ENCODE results near the gene AP2A1. TPM values are rescaled to one million over a fixed set of nuclear protein-coding genes. Genes with fewer than 3 reads are reported as not detected.
"Not testable (repeated sequence)": the region's sequence is repeated elsewhere in the genome, so short reads cannot be mapped to it uniquely, and the experiment has no call there.

AP2A1 gene
- total RNA-seq (31.3 TPM), polyA plus RNA-seq (ENCODE audit: insufficient read depth in 1 of 8, insufficient read length in 8 of 8, low replicate concordance in 1 of 8) (10 to 100 TPM; 52.9 to 76.9 (median 65.2) TPM)
- long read RNA-seq, donor 1, transcript AP2A1-208 (1 exons, 2,238 nt): major isoform, 5 of 10 reads
- long read RNA-seq, donor 1, partial matches to known transcripts: 5 of 10 reads
- long read RNA-seq, donor 1, other reads (novel, unspliced or antisense): 0 of 10 reads
- long read RNA-seq, donor 2, partial matches to known transcripts: 0 of 1 reads
- long read RNA-seq, donor 2, other reads (novel, unspliced or antisense): 0 of 1 reads
- long read RNA-seq, donor 3, transcript AP2A1-208 (1 exons, 2,238 nt): major isoform, 9 of 25 reads
- long read RNA-seq, donor 3, transcript AP2A1-201 (23 exons, 3,388 nt): minor isoform, 8 of 25 reads
- long read RNA-seq, donor 3, partial matches to known transcripts: 5 of 25 reads
- long read RNA-seq, donor 3, other reads (novel, unspliced or antisense): 0 of 25 reads
- long read RNA-seq, donor 4, partial matches to known transcripts: 7 of 12 reads
- long read RNA-seq, donor 4, other reads (novel, unspliced or antisense): 0 of 12 reads
- long read RNA-seq, donor 5, transcript AP2A1-208 (1 exons, 2,238 nt): major isoform, 12 of 41 reads
- long read RNA-seq, donor 5, transcript AP2A1-201 (23 exons, 3,388 nt): minor isoform, 9 of 41 reads
- long read RNA-seq, donor 5, partial matches to known transcripts: 18 of 41 reads
- long read RNA-seq, donor 5, other reads (novel, unspliced or antisense): 0 of 41 reads
- long read RNA-seq, donor 6, transcript AP2A1-208 (1 exons, 2,238 nt): major isoform, 12 of 35 reads
- long read RNA-seq, donor 6, partial matches to known transcripts: 15 of 35 reads
- long read RNA-seq, donor 6, other reads (novel, unspliced or antisense): 0 of 35 reads
- long read RNA-seq, donor 7, transcript AP2A1-208 (1 exons, 2,238 nt): major isoform, 10 of 24 reads
- long read RNA-seq, donor 7, partial matches to known transcripts: 9 of 24 reads
- long read RNA-seq, donor 7, other reads (novel, unspliced or antisense): 0 of 24 reads
- long read RNA-seq, donor 8, transcript AP2A1-208 (1 exons, 2,238 nt): major isoform, 13 of 20 reads
- long read RNA-seq, donor 8, partial matches to known transcripts: 6 of 20 reads
- long read RNA-seq, donor 8, other reads (novel, unspliced or antisense): 0 of 20 reads
- long read RNA-seq, donor 9, transcript AP2A1-208 (1 exons, 2,238 nt): major isoform, 11 of 13 reads
- long read RNA-seq, donor 9, partial matches to known transcripts: 0 of 13 reads
- long read RNA-seq, donor 9, other reads (novel, unspliced or antisense): 0 of 13 reads
- long read RNA-seq, donor 10, transcript AP2A1-208 (1 exons, 2,238 nt): major isoform, 16 of 31 reads
- long read RNA-seq, donor 10, partial matches to known transcripts: 14 of 31 reads
- long read RNA-seq, donor 10, other reads (novel, unspliced or antisense): 0 of 31 reads
- long read RNA-seq, donor 11, transcript AP2A1-208 (1 exons, 2,238 nt): major isoform, 13 of 21 reads
- long read RNA-seq, donor 11, partial matches to known transcripts: 7 of 21 reads
- long read RNA-seq, donor 11, other reads (novel, unspliced or antisense): 0 of 21 reads

DNA sequence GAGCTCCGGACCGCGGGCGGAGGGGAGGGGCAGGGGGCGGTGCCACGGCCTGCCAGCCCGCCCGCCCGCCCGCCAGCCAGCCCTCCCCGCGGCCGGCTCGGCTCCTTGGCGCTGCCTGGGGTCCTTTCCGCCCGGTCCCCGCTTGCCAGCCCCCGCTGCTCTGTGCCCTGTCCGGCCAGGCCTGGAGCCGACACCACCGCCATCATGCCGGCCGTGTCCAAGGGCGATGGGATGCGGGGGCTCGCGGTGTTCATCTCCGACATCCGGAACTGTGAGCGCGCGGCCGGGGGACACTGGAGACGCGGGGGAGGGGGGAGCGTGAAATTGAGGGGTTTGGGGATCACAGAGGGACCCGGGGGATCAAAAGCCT, at the start of gene AP2A1:
Gene AP2A1, plus strand, starts transcription at position 72 of the 370 bp plus-strand sequence. Its CDS starts 133 bp downstream, at position 205.
- under 1% methylated on average over 32 of the region's 38 CpGs for WGBS (ENCODE audit: insufficient coverage)
- Histone ChIP-seq H3K9me3 (replicated peaks; ENCODE audit: control insufficient read depth, low read depth, low read length) (no peaks in the 10 kb centered on the region), H3K4me3 (ENCODE audit: low read length) (peak within 1 kb of the TSS; percentile 81), H3K36me3 (ENCODE audit: control insufficient read depth, insufficient read depth, low read length) (peaks cover 8% of the 10 kb centered on the region), H3K27me3 (ENCODE audit: control insufficient read depth, insufficient read depth, low read length) (no peaks in the 10 kb centered on the region), H3K4me1 (ENCODE audit: control insufficient read depth, insufficient read depth, low read length) (peaks cover 20% of the 10 kb centered on the region), H3K27ac (ENCODE audit: low read length) (peak within 1 kb of the TSS; percentile 94)
- DNase-seq: no peak

DNA sequence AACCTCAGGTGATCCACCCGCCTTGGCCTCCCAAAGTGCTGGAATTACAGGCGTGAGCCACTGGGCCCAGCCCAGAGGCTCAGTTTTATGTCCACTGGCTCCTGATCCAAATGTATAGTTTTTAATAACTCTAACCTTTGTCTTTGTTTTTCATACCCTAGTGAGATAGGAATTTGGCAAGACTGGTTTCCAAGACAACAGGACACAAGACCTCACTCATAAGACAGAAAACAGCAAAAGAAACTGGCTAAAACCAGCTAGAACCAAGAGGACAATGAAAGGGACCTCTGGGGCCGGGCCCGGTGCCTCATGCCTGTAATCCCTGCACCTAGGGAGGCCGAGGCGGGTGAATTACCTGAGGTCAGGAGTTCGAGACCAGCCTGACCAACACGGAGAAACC, 48.3 kb upstream of the AP2A1 start:
- H3K36me3 ChIP-seq (ENCODE audit: control insufficient read depth, insufficient read depth, low read length): peaks cover 3% of the 10 kb centered on the region
- no peak overlapping the region for H3K27ac ChIP-seq (ENCODE audit: low read length)
- H3K4me1 ChIP-seq (ENCODE audit: control insufficient read depth, insufficient read depth, low read length): peaks cover 5% of the 10 kb centered on the region
- WGBS (ENCODE audit: insufficient coverage): 78% methylated on average over 6 of the region's 8 CpGs
- peak; percentile 61 for DNase-seq
- H3K27me3 ChIP-seq (ENCODE audit: control insufficient read depth, insufficient read depth, low read length): no peaks in the 10 kb centered on the region
- no peaks in the 10 kb centered on the region for H3K9me3 ChIP-seq (replicated peaks; ENCODE audit: control insufficient read depth, low read depth, low read length)
- H3K4me3 ChIP-seq (ENCODE audit: low read length): no peak overlapping the region

DNA sequence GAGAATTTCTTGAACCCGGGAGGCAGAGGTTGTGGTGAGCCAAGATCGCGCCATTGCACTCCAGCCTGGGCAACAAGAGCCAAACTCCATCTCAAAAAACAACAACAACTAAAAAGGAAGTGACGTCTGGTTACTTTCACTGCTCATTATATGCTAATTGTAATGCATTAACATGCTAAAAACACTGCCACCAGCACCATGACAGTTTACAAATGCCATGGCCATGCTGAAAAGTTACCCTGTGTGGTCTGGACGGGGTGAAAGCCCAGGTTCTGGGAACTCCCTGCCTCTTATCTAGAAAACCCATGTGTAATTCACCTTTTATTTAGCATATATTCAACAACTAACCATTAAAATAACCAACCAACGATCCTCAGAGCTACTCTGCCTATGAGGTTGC, 47.8 kb upstream of the AP2A1 start:
- H3K4me1 ChIP-seq (ENCODE audit: control insufficient read depth, insufficient read depth, low read length): peaks cover 2% of the 10 kb centered on the region
- no peaks in the 10 kb centered on the region for H3K27me3 ChIP-seq (ENCODE audit: control insufficient read depth, insufficient read depth, low read length)
- no peak for DNase-seq
- no peaks in the 10 kb centered on the region for H3K9me3 ChIP-seq (replicated peaks; ENCODE audit: control insufficient read depth, low read depth, low read length)
- no peak overlapping the region for H3K27ac ChIP-seq (ENCODE audit: low read length)
- H3K36me3 ChIP-seq (ENCODE audit: control insufficient read depth, insufficient read depth, low read length): peaks cover 3% of the 10 kb centered on the region
- 62% methylated on average over 2 of the region's 6 CpGs for WGBS (ENCODE audit: insufficient coverage)
- no peak overlapping the region for H3K4me3 ChIP-seq (ENCODE audit: low read length)

DNA sequence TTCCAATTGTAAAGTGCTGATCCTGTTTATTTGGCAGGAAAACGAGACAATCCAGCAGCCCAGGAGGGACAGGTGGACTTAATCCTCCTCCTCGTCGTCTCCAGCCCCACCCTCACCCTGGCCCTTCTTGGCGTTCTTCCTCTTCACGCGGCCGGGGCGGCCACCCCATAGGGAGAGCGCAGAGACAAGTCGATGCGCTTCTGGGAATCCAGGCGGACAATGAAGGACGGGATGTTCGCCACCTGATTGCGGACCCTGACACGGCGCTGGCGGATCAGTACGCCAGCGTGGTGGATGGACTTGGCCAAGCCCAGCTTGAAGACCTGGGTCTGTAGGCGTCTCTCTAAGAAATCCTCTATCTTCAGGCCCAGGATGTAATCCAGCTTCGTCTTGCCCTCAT, 47.4 kb upstream of the AP2A1 start:
- H3K36me3 ChIP-seq (ENCODE audit: control insufficient read depth, insufficient read depth, low read length); H3K9me3 ChIP-seq (replicated peaks; ENCODE audit: control insufficient read depth, low read depth, low read length); H3K27ac ChIP-seq (ENCODE audit: low read length); H3K27me3 ChIP-seq (ENCODE audit: control insufficient read depth, insufficient read depth, low read length); H3K4me1 ChIP-seq (ENCODE audit: control insufficient read depth, insufficient read depth, low read length); DNase-seq; H3K4me3 ChIP-seq (ENCODE audit: low read length): not testable (repeated sequence)
- 72% methylated on average over 21 of the region's 22 CpGs for WGBS (ENCODE audit: insufficient coverage)

DNA sequence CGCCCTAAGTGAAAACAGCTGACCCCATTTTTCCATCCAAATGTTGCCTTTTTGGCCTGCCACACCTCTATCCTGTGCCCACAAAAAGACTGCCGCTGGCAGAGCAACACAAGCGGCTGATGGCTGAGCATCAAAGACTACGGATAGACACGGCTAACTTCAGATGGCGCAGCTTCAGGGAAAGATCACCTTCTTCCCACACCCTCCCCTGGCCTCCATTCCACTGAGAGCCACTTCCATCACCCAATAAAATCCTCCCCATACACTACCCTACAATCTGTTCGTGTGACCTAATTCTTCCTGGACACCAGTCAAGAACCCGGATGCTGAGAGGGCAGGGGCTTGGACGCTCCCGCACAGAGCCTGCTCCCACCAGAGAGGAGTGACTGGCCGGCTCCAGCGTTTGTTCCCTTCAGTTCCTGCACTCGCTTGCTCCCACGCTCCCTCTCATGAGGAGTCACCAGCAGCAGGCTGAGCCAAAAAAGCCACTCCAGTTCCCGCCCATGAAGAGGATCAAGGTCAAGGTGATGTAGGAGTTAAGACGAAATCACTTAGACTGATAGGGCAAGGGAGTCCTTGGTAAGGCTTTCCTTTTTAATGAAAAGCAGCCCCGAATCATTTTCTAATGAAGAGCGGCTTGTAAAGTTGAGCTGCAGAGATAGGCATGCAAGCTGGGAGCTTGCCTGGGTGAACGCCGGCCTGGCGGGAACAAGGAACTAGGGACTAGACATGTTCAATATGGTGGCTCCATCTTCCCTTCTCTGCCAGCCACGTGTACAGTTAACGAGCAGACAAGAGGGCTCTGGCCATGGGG, 39.4 kb upstream of the AP2A1 start:
- H3K4me3 ChIP-seq (ENCODE audit: low read length): no peak overlapping the region
- peaks cover 12% of the 10 kb centered on the region for H3K4me1 ChIP-seq (ENCODE audit: control insufficient read depth, insufficient read depth, low read length)
- H3K9me3 ChIP-seq (replicated peaks; ENCODE audit: control insufficient read depth, low read depth, low read length): no peaks in the 10 kb centered on the region
- DNase-seq: peak; percentile 64
- peak overlapping the region; percentile 77 for H3K27ac ChIP-seq (ENCODE audit: low read length)
- H3K36me3 ChIP-seq (ENCODE audit: control insufficient read depth, insufficient read depth, low read length): no peaks in the 10 kb centered on the region
- 47% methylated on average over 18 of the region's 23 CpGs for WGBS (ENCODE audit: insufficient coverage)
- no peaks in the 10 kb centered on the region for H3K27me3 ChIP-seq (ENCODE audit: control insufficient read depth, insufficient read depth, low read length)

DNA sequence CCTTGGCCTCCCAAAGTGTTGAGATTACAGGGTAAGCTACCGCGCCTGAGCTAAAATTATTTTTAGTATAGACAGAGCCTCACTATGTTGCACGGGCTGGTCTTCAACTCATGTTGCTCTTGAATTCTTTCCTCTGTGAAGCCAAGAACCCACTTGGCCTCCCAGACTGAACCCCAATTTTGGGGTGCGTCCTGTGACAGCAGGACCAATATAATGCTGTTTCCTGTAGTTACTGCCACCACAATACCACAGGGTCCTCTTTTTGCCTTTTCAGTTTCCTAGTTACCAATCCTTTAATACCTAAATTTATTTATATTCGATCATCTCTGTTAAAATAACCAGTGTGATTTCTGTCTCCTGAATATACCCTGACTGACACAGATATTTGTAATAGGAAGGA, 36.6 kb upstream of the AP2A1 start:
- H3K27me3 ChIP-seq (ENCODE audit: control insufficient read depth, insufficient read depth, low read length): no peaks in the 10 kb centered on the region
- peaks cover 12% of the 10 kb centered on the region for H3K4me1 ChIP-seq (ENCODE audit: control insufficient read depth, insufficient read depth, low read length)
- H3K9me3 ChIP-seq (replicated peaks; ENCODE audit: control insufficient read depth, low read depth, low read length): no peaks in the 10 kb centered on the region
- WGBS (ENCODE audit: insufficient coverage): 84% methylated on average over 2 of the region's 5 CpGs
- no peaks in the 10 kb centered on the region for H3K36me3 ChIP-seq (ENCODE audit: control insufficient read depth, insufficient read depth, low read length)
- no peak for DNase-seq
- no peak overlapping the region for H3K27ac ChIP-seq (ENCODE audit: low read length)
- no peak overlapping the region for H3K4me3 ChIP-seq (ENCODE audit: low read length)

DNA sequence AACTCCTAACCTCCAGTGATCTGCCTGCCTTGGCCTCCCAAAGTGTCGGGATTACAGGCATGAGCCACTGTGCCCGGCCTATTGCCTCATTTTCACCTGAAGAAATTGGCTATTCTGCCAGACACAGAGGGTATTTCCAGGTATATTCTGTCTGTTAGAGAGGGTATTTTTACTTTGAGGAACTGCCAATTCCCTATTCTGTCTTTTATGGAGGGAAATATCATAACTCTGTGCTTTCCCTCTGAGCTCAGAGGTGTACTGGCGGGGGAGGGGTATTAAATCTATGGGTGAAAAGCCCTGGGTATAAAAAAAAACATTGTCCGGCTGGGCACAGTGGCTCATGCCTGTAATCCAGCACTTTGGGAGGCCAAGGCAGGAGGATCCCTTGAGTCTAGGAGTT, 28.5 kb upstream of the AP2A1 start:
- H3K36me3 ChIP-seq (ENCODE audit: control insufficient read depth, insufficient read depth, low read length): no peaks in the 10 kb centered on the region
- no peaks in the 10 kb centered on the region for H3K27me3 ChIP-seq (ENCODE audit: control insufficient read depth, insufficient read depth, low read length)
- no peak for DNase-seq
- H3K27ac ChIP-seq (ENCODE audit: low read length): no peak overlapping the region
- H3K4me3 ChIP-seq (ENCODE audit: low read length): no peak overlapping the region
- no peaks in the 10 kb centered on the region for H3K9me3 ChIP-seq (replicated peaks; ENCODE audit: control insufficient read depth, low read depth, low read length)
- WGBS (ENCODE audit: insufficient coverage): 75% methylated on average over 4 of the region's 4 CpGs
- peaks cover 6% of the 10 kb centered on the region for H3K4me1 ChIP-seq (ENCODE audit: control insufficient read depth, insufficient read depth, low read length)

DNA sequence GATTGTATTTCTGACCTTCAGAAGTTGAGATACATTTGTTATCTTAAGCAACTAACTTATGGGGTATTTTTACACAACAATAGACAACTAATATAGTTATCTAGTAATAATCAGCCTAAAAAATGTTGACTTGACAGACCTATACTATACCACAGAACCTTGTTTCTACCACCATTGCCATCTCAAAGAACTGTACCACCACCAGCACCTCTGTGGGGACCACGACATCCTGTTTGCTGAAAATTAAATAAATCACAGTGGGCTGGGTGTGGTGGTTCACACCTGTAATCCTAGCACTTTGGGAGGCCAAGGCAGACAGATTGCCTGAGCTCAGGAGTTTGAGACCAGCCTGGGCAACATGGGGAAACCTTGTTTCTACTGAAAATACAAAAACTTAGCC, 27.7 kb upstream of the AP2A1 start:
- Histone ChIP-seq H3K4me3 (ENCODE audit: low read length) (no peak overlapping the region), H3K4me1 (ENCODE audit: control insufficient read depth, insufficient read depth, low read length) (peaks cover 6% of the 10 kb centered on the region), H3K27me3 (ENCODE audit: control insufficient read depth, insufficient read depth, low read length) (no peaks in the 10 kb centered on the region), H3K9me3 (replicated peaks; ENCODE audit: control insufficient read depth, low read depth, low read length) (no peaks in the 10 kb centered on the region), H3K27ac (ENCODE audit: low read length) (no peak overlapping the region), H3K36me3 (ENCODE audit: control insufficient read depth, insufficient read depth, low read length) (no peaks in the 10 kb centered on the region)
- WGBS (ENCODE audit: insufficient coverage): no CpG with 5 or more reads among the region's 1 CpG
- DNase-seq: no peak

DNA sequence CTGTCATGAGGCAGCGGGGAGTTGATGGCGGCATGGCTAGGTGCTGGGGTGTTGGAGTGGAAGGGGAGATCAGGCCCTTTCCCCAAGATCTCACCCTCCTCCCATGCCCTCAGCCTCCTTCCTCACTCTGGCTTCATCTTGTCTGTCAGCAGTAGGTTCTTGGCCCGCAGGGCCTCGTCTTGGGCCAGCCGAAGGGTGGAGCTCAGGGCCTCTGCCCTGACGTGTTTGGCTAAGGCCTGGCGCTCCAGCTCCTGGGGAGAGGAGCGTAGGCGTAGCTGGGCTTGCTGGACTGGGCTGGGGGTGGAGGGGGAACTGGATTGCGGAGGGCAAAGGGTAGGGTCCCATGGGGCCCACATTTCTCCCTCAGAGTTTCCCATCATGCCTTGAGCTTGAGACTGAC, 26.9 kb upstream of the AP2A1 start:
- H3K9me3 ChIP-seq (replicated peaks; ENCODE audit: control insufficient read depth, low read depth, low read length): no peaks in the 10 kb centered on the region
- H3K36me3 ChIP-seq (ENCODE audit: control insufficient read depth, insufficient read depth, low read length): no peaks in the 10 kb centered on the region
- H3K27me3 ChIP-seq (ENCODE audit: control insufficient read depth, insufficient read depth, low read length): no peaks in the 10 kb centered on the region
- no peak overlapping the region for H3K27ac ChIP-seq (ENCODE audit: low read length)
- no peak overlapping the region for H3K4me3 ChIP-seq (ENCODE audit: low read length)
- WGBS (ENCODE audit: insufficient coverage): 84% methylated on average over 6 of the region's 10 CpGs
- DNase-seq: no peak
- peaks cover 6% of the 10 kb centered on the region for H3K4me1 ChIP-seq (ENCODE audit: control insufficient read depth, insufficient read depth, low read length)
